GM19240 (cell line): Measurements from ENCODE around the gene TSHZ1.
"Not testable (repeated sequence)": the region's sequence is repeated elsewhere in the genome, so short reads cannot be mapped to it uniquely, and the experiment has no call there.

Source experiments
- DNase-seq: peaks from one replicate; pipeline ENCODE4 v3.0.0; 2011; ENCODE audit warnings: low spot score; ENCODE audit not compliant: insufficient read length

TSHZ1 gene

GRCh38 chr18:75304678-75305557 is 94.3 kb downstream of the TSHZ1 start:
- DNase-seq = no peak

GRCh38 chr18:75305984-75306383 is 95.4 kb downstream of the TSHZ1 start:
- no peak for DNase-seq

- DNase-seq = no peak
These were observed 96.9 kb downstream of the TSHZ1 start for GRCh38 chr18:75307530-75307929.

GRCh38 chr18:75309564-75309963 is 99.0 kb downstream of the TSHZ1 start:
- no peak for DNase-seq

- no peak for DNase-seq
These were observed 103.5 kb downstream of the TSHZ1 start for GRCh38 chr18:75314117-75314516.

- no peak for DNase-seq
These were observed 104.0 kb downstream of the TSHZ1 start for GRCh38 chr18:75314606-75315005.

- DNase-seq = no peak
These were observed 105.6 kb downstream of the TSHZ1 start for GRCh38 chr18:75316223-75316622.

- DNase-seq = no peak
These were observed 106.2 kb downstream of the TSHZ1 start for GRCh38 chr18:75316826-75317225.

GRCh38 chr18:75317300-75317699 is 106.7 kb downstream of the TSHZ1 start:
- DNase-seq = no peak

- no peak for DNase-seq
These were observed 107.1 kb downstream of the TSHZ1 start for GRCh38 chr18:75317703-75318102.

GRCh38 chr18:75319905-75320304 is 109.3 kb downstream of the TSHZ1 start:
- no peak for DNase-seq

GRCh38 chr18:75320506-75320905 is 109.9 kb downstream of the TSHZ1 start:
- DNase-seq = no peak

- DNase-seq = no peak
These were observed 110.8 kb downstream of the TSHZ1 start for GRCh38 chr18:75321431-75321830.

- DNase-seq = no peak
These were observed 111.6 kb downstream of the TSHZ1 start for GRCh38 chr18:75322206-75322605.

GRCh38 chr18:75323821-75324585 is 113.4 kb downstream of the TSHZ1 start:
- no peak for DNase-seq

- no peak for DNase-seq
These were observed 114.2 kb downstream of the TSHZ1 start for GRCh38 chr18:75324686-75325257.

- DNase-seq = not testable (repeated sequence)
These were observed 119.2 kb downstream of the TSHZ1 start for GRCh38 chr18:75329753-75330152.

GRCh38 chr18:75330308-75330707 is 119.7 kb downstream of the TSHZ1 start:
- no peak for DNase-seq

- no peak for DNase-seq
These were observed 124.3 kb downstream of the TSHZ1 start for GRCh38 chr18:75334869-75335268.

GRCh38 chr18:75335511-75335910 is 124.9 kb downstream of the TSHZ1 start:
- no peak for DNase-seq

- no peak for DNase-seq
These were observed 126.2 kb downstream of the TSHZ1 start for GRCh38 chr18:75336767-75337166.

GRCh38 chr18:75337348-75337747 is 126.8 kb downstream of the TSHZ1 start:
- no peak for DNase-seq
